Measurements from ENCODE around the gene CYTH3. TPM values are rescaled to one million over a fixed set of nuclear protein-coding genes. Genes with fewer than 3 reads are reported as not detected.

The CYTH3 gene
- total and polyA plus RNA-seq, 10 donors: 2.5 to 28.1 (median 17.5) TPM

GRCh38 chr7:6136475-6136874 lies 135.9 kb downstream of the CYTH3 start:
- Histone ChIP-seq H3K4me3 (no peak overlapping the region), H3K27ac (no peak overlapping the region), H3K9me3 (no peaks in the 10 kb centered on the region), H3K4me1 (peaks cover 0 to 13% (median 0%) of the 10 kb centered on the region in 6 donors), H3K36me3 (peaks cover 0 to 96% (median 55%) of the 10 kb centered on the region in 6 donors), H3K27me3 (replicated peaks in 1 of 7) (no peaks in the 10 kb centered on the region)
- TF ChIP-seq CTCF (IDR thresholded peaks at IDR 0.05 in 8 of 11, conservative IDR thresholded peaks at IDR 0.05 in 3 of 11): no peak
- TF ChIP-seq POLR2A (IDR thresholded peaks at IDR 0.05): no peak
- TF ChIP-seq POLR2AphosphoS5 (IDR thresholded peaks at IDR 0.05): no peak
- intact Hi-C loops (cut with DNase I; ENCODE audit: low total_unique reads): no loop called here
- DNase-seq: no peak
- 87 to 94% (median 91%) methylated on average over 2 of the region's 2 CpGs for WGBS, 5 donors

- WGBS, 5 donors: 87 to 100% (median 95%) methylated on average over 1 of the region's 1 CpG
- Histone ChIP-seq H3K27me3 (replicated peaks in 1 of 7) (no peaks in the 10 kb centered on the region), H3K27ac (no peak overlapping the region), H3K9me3 (no peaks in the 10 kb centered on the region), H3K4me3 (no peak overlapping the region), H3K4me1 (no peaks in the 10 kb centered on the region), H3K36me3 (peaks cover 0 to 96% (median 34%) of the 10 kb centered on the region in 6 donors)
- intact Hi-C loops (cut with DNase I; ENCODE audit: low total_unique reads): no loop called here
- TF ChIP-seq POLR2AphosphoS5 (IDR thresholded peaks at IDR 0.05) (no peak), CTCF (IDR thresholded peaks at IDR 0.05 in 8 of 11, conservative IDR thresholded peaks at IDR 0.05 in 3 of 11) (no peak), POLR2A (IDR thresholded peaks at IDR 0.05) (no peak)
- DNase-seq: no peak
These were observed 139.2 kb downstream of the CYTH3 start for GRCh38 chr7:6133249-6133648.

- Histone ChIP-seq H3K4me1 (peaks cover 0 to 4% (median 0%) of the 10 kb centered on the region in 6 donors), H3K36me3 (peaks cover 0 to 95% (median 22%) of the 10 kb centered on the region in 6 donors), H3K27me3 (replicated peaks in 1 of 7) (no peaks in the 10 kb centered on the region), H3K4me3 (no peak overlapping the region), H3K9me3 (no peaks in the 10 kb centered on the region), H3K27ac (no peak overlapping the region)
- no peak for TF ChIP-seq CTCF (IDR thresholded peaks at IDR 0.05 in 8 of 11, conservative IDR thresholded peaks at IDR 0.05 in 3 of 11)
- TF ChIP-seq POLR2A (IDR thresholded peaks at IDR 0.05): no peak
- no peak for TF ChIP-seq POLR2AphosphoS5 (IDR thresholded peaks at IDR 0.05)
- WGBS, 5 donors: 77 to 92% (median 90%) methylated on average over 10 of the region's 10 CpGs
- intact Hi-C loops (cut with DNase I; ENCODE audit: low total_unique reads): no loop called here
- DNase-seq: no peak
These were observed 142.3 kb downstream of the CYTH3 start for GRCh38 chr7:6130007-6130587.

- DNase-seq: no peak
- TF ChIP-seq CTCF (IDR thresholded peaks at IDR 0.05 in 8 of 11, conservative IDR thresholded peaks at IDR 0.05 in 3 of 11) (no peak), POLR2A (IDR thresholded peaks at IDR 0.05) (no peak), POLR2AphosphoS5 (IDR thresholded peaks at IDR 0.05) (no peak)
- Histone ChIP-seq H3K27ac (no peak overlapping the region), H3K4me3 (no peak overlapping the region), H3K4me1 (peaks cover 0 to 4% (median 0%) of the 10 kb centered on the region in 6 donors), H3K36me3 (peaks cover 0 to 97% (median 22%) of the 10 kb centered on the region in 6 donors), H3K27me3 (replicated peaks in 1 of 7) (no peaks in the 10 kb centered on the region), H3K9me3 (no peaks in the 10 kb centered on the region)
- intact Hi-C loops (cut with DNase I; ENCODE audit: low total_unique reads): no loop called here
- WGBS, 5 donors: 95 to 97% (median 96%) methylated on average over 3 of the region's 3 CpGs
These were observed 144.2 kb downstream of the CYTH3 start for GRCh38 chr7:6128205-6128604.

Measured in spleen (tissue), 11 donors.